Measurements from ENCODE around the gene SLIT3.

The SLIT3 gene

GRCh38 chr5:168689260-168689659, 611.7 kb downstream of the SLIT3 start:
- FAIRE-seq: no peak
- no peak for DNase-seq (ENCODE audit: extremely low spot score, insufficient read length, low read depth)

- FAIRE-seq (no peak), DNase-seq (ENCODE audit: extremely low spot score, insufficient read length, low read depth) (no peak)
Observed at GRCh38 chr5:168686837-168687236, 614.1 kb downstream of the SLIT3 start.

- DNase-seq (ENCODE audit: extremely low spot score, insufficient read length, low read depth) (no peak), FAIRE-seq (no peak)
Observed at GRCh38 chr5:168685566-168685965, 615.4 kb downstream of the SLIT3 start.

DNA sequence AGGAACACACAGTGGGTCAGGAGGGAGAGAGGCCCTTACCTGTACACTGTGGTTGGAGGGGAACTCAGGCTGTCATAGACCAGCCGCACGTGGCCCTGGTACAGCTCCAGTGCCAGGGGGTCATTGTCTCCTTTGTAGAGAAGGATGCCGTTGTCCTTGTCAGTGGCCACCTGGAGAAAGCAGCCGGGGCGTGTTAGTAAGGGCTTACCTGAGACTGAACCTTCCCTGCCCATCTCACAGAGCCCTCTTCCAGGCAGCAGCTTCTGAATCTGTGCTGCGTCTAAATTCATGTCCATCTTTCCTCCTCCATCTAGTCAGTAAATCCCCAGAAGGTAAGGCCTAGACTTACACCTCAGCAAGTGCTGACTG, 617.0 kb downstream of the SLIT3 start:
- FAIRE-seq: no peak

DNA sequence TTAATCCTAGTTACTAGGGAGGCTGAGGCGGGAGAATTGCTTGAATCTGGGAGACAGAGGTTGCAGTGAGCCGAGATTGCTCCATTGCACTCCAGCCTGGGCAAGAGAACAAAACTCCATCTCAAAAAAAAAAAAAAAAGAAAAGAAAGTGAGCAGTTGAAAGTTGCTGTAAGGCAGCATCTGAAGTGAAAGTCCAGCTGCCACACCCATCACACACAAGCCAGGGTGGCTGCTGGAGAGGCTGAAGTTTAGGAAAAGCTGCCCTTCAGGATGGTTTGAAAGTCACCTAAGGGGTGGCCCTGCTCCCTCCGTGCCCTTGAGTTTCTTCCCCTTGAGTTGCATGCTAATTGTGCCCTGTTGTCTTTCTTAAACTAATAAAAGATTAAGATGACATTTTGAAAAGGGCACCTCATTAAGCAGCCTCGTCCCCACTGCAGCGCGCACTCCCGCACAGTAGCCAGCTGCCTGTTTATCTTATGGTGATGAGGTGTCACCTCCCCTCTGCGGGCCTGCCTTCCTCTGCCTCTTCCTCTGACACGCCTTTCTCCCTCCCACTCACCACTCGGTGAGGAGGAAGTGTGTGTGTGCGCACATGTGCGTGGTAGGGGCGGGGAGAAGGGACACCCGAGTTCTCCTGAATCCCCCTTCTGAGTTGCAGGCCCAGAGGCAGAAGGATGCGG, 617.6 kb downstream of the SLIT3 start:
- FAIRE-seq: no peak
- DNase-seq (ENCODE audit: extremely low spot score, insufficient read length, low read depth): no peak

More for the DNA sequence above, 617.0 kb downstream of the SLIT3 start:
- DNase-seq (ENCODE audit: extremely low spot score, insufficient read length, low read depth): no peak

- FAIRE-seq (no peak), DNase-seq (ENCODE audit: extremely low spot score, insufficient read length, low read depth) (no peak)
Observed at GRCh38 chr5:168681556-168682183, 619.3 kb downstream of the SLIT3 start.

DNA sequence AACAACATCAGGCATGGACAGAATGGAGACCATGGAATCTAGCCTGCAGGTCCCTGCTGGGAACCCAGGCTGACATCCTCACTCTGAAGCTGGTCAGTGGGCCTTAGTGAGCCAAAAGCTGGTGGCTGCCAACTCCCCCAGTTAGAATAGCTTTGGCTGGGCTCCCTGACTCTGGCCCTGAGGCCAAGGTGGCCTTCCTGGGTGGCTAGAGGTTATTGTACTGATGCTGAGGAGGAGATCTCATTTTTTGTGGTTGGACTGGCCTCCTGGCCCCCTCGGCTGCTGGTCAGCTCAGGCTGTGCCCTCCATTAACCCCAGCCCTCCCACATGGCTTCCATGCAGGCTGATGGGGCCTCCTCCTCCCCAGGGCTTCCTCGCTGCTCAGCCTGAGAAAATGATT, 620.5 kb downstream of the SLIT3 start:
- FAIRE-seq: no peak

GRCh38 chr5:168679515-168679920, 621.4 kb downstream of the SLIT3 start:
- peak; percentile 83 for FAIRE-seq
- peak; percentile 52 for DNase-seq (ENCODE audit: extremely low spot score, insufficient read length, low read depth)

More for the DNA sequence above, 620.5 kb downstream of the SLIT3 start:
- no peak for DNase-seq (ENCODE audit: extremely low spot score, insufficient read length, low read depth)

DNA sequence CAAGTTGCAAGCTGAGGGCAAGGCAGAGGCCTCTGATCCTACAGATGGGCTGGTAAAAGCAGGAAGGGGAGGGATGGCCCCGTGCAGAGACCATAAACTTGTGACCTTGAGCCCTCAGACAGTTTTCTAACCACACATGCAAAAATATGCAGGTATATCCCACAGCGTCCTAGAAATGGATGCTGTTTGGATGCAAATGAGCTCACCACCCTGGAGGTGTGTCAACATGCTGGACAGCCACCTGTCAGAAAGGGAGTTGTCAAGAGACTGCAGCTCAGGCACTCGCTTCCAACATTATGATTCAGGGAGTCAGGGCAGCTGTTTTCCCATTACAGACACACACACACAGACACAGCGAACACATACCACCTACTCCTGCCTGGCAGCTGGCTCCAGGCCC, 624.4 kb downstream of the SLIT3 start:
- no peak for FAIRE-seq

GRCh38 chr5:168675883-168676408, 625.0 kb downstream of the SLIT3 start:
- FAIRE-seq (no peak), DNase-seq (ENCODE audit: extremely low spot score, insufficient read length, low read depth) (no peak)

More for the DNA sequence above, 624.4 kb downstream of the SLIT3 start:
- no peak for DNase-seq (ENCODE audit: extremely low spot score, insufficient read length, low read depth)

- DNase-seq (ENCODE audit: extremely low spot score, insufficient read length, low read depth): no peak
- FAIRE-seq: no peak
Observed at GRCh38 chr5:168674893-168675482, 626.0 kb downstream of the SLIT3 start.

GRCh38 chr5:168672888-168673287, 628.1 kb downstream of the SLIT3 start:
- FAIRE-seq: no peak

DNA sequence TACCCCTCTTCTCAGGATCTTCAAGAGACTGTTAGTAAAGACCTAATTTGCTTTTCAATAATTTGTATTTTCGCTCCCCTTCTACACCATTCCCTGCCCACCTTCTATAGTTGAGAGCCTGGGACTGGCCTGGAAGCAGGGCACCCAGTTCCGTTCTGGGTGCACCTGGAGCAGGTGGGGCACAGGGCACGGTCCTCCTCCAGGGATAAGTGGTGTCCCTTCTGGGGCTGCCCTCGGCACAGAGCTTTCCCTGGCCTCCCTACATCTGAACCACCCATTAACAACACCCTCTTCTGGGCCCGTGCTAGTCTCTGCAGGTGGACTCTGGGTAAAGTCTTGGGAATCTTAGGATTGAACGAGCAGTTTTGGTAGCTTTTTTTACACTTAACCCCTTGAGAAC, 628.9 kb downstream of the SLIT3 start:
- DNase-seq (ENCODE audit: extremely low spot score, insufficient read length, low read depth) (no peak), FAIRE-seq (no peak)

More at GRCh38 chr5:168672888-168673287, 628.1 kb downstream of the SLIT3 start:
- DNase-seq (ENCODE audit: extremely low spot score, insufficient read length, low read depth): no peak

DNA sequence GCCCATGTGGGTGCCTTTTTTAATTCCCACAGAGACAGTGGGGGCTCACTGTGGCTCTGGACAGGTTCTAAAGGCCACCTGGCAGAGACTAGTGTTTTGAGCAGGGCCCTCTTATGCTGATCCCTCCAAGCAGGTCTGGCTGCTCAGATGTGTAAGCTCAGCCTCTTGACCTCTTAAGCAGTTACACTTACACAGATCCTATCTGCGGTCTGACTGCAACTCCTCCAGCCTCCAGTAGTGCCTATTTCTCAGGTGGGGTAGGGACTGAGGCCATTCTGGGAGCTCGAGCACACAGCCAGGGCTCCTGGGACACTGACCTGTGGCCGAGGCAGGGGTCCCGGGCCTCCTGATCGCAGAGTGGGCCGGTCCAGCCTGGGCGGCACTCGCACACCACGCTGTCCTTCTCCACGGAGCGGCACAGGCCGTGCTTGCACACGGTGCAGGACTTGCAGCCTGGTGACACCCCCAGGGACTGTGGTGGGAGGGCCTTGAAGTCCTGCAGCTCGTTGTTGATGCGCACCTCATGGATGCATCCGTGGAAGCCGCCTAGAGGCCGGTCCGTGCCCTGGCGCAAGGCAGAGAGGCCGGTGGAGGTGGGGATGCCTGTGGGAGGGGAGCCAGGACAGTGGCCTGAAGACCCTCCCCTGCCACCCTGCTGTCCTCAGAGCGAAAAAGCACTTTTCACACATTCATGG, 629.9 kb downstream of the SLIT3 start:
- FAIRE-seq (no peak), DNase-seq (ENCODE audit: extremely low spot score, insufficient read length, low read depth) (no peak)

GRCh38 chr5:168669668-168670378, 631.1 kb downstream of the SLIT3 start:
- DNase-seq (ENCODE audit: extremely low spot score, insufficient read length, low read depth) (no peak), FAIRE-seq (no peak)

DNA sequence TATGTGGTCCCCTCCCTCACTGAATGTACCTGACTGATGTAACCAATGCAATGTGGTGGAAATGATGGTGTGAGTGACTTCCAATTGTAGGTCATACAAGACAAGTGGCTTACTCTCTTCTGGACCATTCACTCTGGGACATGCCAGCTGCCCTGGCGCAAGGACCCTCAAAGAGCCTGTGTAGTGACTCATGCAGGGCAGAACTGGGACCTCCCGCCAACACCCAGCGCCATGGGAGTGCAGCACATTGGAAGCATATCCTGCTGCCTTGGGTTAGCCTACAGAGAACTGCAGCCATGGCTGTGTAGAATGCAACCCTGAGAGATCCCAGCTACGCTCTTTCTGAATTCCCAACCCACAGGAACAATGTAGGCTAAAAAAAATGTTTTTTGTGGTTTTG, 631.8 kb downstream of the SLIT3 start:
- no peak for FAIRE-seq
- no peak for DNase-seq (ENCODE audit: extremely low spot score, insufficient read length, low read depth)

- FAIRE-seq (no peak), DNase-seq (ENCODE audit: extremely low spot score, insufficient read length, low read depth) (no peak)
Observed at GRCh38 chr5:168668078-168668477, 632.9 kb downstream of the SLIT3 start.

DNA sequence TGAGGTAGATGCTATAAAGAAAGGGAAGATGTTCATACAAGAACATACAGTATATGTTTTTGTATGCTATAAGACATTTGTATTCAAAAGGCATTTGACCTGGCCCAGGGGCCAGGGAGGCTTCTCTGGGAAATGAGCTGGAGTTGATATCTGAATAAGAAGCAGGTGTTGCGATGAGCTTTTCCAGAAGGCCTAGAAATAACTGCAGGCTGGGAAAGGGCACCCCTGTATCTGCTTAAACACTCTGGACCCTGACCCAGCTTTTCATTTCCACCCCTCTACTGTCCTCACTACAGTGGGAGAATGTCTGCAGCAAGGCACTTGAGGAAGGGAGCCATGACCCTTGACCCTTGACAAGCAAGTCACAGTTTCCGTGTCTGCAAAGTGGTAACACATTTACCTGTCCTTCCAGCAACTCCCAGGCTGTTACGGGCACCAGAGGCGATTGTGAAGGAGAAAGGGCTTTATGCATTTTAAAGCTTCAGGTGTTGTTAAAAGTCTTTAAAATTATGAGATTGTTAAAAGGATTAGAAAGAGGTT, 633.6 kb downstream of the SLIT3 start:
- no peak for FAIRE-seq
- no peak for DNase-seq (ENCODE audit: extremely low spot score, insufficient read length, low read depth)

- DNase-seq (ENCODE audit: extremely low spot score, insufficient read length, low read depth) (no peak), FAIRE-seq (no peak)
Observed at GRCh38 chr5:168666356-168666755, 634.6 kb downstream of the SLIT3 start.

All from GM18507 (cell line).